ENCODE data around the gene HS1BP3. TPM values are rescaled to one million over a fixed set of nuclear protein-coding genes. Genes with fewer than 3 reads are reported as not detected.
A peak's percentile ranks its signal among the peaks of the same experiment; 100 is the strongest.

HS1BP3 gene
- total and polyA plus RNA-seq, 2 of the 13 experiments (the other 11 are each of a cell fraction or from before 2014, with no cell fraction given) = 15.2 to 22.0 TPM

DNA sequence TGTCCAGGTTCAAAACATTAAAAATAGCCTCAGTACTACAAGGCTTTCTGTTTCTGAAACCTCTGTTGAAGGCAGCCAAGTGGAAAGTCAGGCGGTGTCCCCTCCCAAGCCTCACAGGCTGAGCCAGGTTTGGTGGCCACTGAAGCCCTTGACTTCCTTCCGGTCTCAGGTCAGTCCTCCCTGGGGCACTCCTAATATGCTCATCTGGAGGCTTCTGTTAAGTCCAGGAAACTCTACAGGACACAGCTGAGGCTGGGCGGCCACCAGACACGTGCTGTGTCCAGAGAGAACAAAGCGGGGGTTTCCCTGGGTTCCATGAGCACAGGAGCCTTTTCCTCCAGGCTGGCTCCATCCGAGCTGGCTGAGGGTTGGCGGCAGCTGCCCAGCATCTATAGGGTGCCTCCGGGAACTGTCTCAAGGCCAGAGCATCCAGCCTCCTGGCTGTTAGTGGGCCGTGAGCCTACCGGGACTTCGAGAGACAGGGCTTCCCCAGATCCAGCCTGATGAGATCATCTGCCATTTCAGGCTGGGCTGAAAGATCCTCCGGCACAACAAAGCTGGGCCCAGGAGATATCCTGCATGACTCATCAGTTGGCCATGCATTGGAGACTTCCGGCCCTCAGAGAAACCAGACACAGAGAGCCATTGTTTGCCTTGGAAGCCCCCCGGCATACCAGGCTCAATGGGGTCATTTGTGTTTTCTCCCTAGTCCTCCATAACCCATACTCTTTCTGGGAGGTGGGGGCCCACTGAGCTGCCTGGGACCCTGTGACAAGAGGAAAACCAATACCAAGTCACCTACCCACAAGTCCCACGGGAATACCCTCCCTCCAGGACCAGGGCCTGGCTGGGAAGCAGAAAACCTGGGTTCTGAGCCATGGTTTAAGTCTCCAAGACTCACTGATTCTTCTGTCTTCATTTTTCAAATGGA is 71.7 kb downstream of the HS1BP3 start (continued):
- TF ChIP-seq PHB2 (IDR thresholded peaks at IDR 0.05; ENCODE audit: partially characterized antibody) (no peak), NFE2L1 (CRISPR knock-in tag; IDR thresholded peaks at IDR 0.05; ENCODE audit: borderline replicate concordance) (no peak; the same call in 1 of the 2 replicates), GTF2F1 (IDR thresholded peaks at IDR 0.05; ENCODE audit: low read length) (no peak), SAFB2 (CRISPR knock-in tag; IDR thresholded peaks at IDR 0.05; ENCODE audit: borderline replicate concordance, low read depth) (peak; percentile 69; the same call in 1 of the 2 replicates), ZFP90 (CRISPR knock-in tag; IDR thresholded peaks at IDR 0.05; ENCODE audit: borderline replicate concordance) (peak; percentile 65; the same call in 1 of the 2 replicates), ZNF761 (CRISPR knock-in tag; conservative IDR thresholded peaks at IDR 0.05) (peak; percentile 99), ZMYM3 (CRISPR knock-in tag; IDR thresholded peaks at IDR 0.05) (peak; percentile 96), ZFP82 (CRISPR knock-in tag; IDR thresholded peaks at IDR 0.05; ENCODE audit: borderline replicate concordance) (no peak), ZNF562 (CRISPR knock-in tag; IDR thresholded peaks at IDR 0.05; ENCODE audit: borderline replicate concordance) (no peak), ADNP (CRISPR knock-in tag; IDR thresholded peaks at IDR 0.05) (no peak), ELF4 (CRISPR knock-in tag; IDR thresholded peaks at IDR 0.05; ENCODE audit: borderline replicate concordance) (peak; percentile 95; the same call in 1 of the 2 replicates), U2AF2 (IDR thresholded peaks at IDR 0.05; ENCODE audit: low read depth, low read length) (no peak), CHD2 (IDR thresholded peaks at IDR 0.05; ENCODE audit: low read depth, low read length) (no peak), ZNF484 (CRISPR knock-in tag; IDR thresholded peaks at IDR 0.05; ENCODE audit: borderline replicate concordance, low read depth) (no peak), HNRNPL (IDR thresholded peaks at IDR 0.05; ENCODE audit: low read depth, low read length) (peak; percentile 90)
- TF ChIP-seq, protein P1, sequence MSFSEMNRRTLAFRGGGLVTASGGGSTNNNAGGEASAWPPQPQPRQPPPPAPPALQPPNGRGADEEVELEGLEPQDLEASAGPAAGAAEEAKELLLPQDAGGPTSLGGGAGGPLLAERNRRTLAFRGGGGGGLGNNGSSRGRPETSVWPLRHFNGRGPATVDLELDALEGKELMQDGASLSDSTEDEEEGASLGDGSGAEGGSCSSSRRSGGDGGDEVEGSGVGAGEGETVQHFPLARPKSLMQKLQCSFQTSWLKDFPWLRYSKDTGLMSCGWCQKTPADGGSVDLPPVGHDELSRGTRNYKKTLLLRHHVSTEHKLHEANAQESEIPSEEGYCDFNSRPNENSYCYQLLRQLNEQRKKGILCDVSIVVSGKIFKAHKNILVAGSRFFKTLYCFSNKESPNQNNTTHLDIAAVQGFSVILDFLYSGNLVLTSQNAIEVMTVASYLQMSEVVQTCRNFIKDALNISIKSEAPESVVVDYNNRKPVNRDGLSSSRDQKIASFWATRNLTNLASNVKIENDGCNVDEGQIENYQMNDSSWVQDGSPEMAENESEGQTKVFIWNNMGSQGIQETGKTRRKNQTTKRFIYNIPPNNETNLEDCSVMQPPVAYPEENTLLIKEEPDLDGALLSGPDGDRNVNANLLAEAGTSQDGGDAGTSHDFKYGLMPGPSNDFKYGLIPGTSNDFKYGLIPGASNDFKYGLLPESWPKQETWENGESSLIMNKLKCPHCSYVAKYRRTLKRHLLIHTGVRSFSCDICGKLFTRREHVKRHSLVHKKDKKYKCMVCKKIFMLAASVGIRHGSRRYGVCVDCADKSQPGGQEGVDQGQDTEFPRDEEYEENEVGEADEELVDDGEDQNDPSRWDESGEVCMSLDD (CRISPR knock-in tag; IDR thresholded peaks at IDR 0.05; ENCODE audit: borderline replicate concordance) = peak; percentile 78; the same call in 1 of the 2 replicates
- TF ChIP-seq, protein P2, sequence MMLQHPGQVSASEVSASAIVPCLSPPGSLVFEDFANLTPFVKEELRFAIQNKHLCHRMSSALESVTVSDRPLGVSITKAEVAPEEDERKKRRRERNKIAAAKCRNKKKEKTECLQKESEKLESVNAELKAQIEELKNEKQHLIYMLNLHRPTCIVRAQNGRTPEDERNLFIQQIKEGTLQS (CRISPR knock-in tag; IDR thresholded peaks at IDR 0.05) = peak; percentile 100
- TF ChIP-seq, protein P3, sequence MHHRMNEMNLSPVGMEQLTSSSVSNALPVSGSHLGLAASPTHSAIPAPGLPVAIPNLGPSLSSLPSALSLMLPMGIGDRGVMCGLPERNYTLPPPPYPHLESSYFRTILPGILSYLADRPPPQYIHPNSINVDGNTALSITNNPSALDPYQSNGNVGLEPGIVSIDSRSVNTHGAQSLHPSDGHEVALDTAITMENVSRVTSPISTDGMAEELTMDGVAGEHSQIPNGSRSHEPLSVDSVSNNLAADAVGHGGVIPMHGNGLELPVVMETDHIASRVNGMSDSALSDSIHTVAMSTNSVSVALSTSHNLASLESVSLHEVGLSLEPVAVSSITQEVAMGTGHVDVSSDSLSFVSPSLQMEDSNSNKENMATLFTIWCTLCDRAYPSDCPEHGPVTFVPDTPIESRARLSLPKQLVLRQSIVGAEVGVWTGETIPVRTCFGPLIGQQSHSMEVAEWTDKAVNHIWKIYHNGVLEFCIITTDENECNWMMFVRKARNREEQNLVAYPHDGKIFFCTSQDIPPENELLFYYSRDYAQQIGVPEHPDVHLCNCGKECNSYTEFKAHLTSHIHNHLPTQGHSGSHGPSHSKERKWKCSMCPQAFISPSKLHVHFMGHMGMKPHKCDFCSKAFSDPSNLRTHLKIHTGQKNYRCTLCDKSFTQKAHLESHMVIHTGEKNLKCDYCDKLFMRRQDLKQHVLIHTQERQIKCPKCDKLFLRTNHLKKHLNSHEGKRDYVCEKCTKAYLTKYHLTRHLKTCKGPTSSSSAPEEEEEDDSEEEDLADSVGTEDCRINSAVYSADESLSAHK (CRISPR knock-in tag; IDR thresholded peaks at IDR 0.05; ENCODE audit: borderline replicate concordance) = peak; percentile 68; the same call in 1 of the 2 replicates
- TF ChIP-seq, protein P4, sequence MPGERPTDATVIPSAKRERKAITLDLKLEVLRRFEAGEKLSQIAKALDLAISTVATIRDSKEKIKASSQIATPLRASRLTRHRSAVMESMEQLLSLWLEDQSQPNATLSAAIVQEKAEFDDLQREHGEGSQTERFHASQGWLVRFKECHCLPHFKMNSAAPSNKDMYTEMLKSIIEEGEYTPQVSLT (CRISPR knock-in tag; IDR thresholded peaks at IDR 0.05; ENCODE audit: borderline replicate concordance, low read depth) = peak; percentile 86; the same call in 1 of the 2 replicates
- TF ChIP-seq, protein P5, sequence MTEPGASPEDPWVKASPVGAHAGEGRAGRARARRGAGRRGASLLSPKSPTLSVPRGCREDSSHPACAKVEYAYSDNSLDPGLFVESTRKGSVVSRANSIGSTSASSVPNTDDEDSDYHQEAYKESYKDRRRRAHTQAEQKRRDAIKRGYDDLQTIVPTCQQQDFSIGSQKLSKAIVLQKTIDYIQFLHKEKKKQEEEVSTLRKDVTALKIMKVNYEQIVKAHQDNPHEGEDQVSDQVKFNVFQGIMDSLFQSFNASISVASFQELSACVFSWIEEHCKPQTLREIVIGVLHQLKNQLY (CRISPR knock-in tag; IDR thresholded peaks at IDR 0.05) = peak; percentile 96

All from HepG2 (cell line).